NCI-H2171 (cell line): ENCODE data around the gene NHS.
A peak's percentile ranks its signal among the peaks of the same experiment; 100 is the strongest.

Experiments
- DNase-seq: peaks from one replicate; lab custom pipeline; 2025; lab: John Stamatoyannopoulos, UW

The NHS gene

DNA sequence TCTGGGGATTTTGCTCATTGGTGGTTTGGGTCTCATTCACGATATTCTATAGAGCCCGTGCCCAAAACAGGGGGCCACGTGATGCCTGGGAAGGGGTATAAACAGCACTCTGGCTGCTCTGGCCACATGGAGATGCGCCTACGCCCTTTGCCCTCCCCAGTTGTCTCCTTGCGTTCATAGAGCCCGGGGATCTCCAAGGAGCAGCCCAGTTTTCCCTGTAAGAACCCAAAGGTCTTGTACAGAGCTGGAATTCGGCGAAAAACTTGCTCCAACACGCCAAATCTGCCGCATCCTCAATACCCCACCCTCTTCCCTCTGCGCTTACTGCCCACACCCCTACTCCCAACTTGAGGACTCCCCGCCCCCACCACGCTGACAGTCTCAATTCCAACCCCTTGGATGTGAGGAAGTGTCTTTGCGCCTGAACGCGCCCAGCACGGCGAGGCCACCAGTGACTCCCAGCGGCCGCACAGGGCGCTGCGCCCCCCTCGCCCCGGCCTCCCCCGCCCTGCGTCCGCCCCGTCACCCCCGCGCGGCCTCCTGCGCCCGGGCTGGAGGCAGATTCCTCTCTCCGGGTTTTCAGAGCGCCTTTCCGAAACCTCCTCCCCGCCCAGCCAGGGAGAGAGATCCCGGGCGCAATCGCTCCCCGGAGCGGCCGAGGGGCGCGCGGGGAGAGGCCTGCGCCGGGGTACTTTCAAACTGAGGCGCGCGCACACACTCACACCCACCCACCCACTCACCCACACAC lies at the start of gene NHS:
TSS of gene NHS (plus strand) at position 582 of the 748 bp plus-strand sequence. CDS start 558 bp downstream, outside the sequence.
- DNase-seq = peak; percentile 62

DNA sequence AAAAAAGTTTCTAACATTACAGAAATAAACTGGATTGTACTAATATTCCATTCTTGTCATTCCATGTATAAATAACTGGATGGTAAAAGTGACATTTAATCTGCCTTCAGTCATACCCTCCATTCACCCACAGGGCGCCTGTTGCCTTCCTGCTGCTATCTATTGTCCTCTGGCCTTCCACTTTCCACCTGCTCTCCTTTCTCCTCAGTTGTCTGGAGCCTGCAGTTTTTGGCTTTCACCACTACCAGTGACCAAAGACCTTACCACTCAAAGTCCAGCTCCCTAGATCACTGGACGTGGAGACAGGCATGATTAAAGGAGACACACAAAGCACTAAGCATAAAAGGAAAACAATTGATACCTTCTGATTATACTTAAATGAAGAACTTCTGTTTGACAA lies 46.2 kb upstream of the NHS start:
- no peak for DNase-seq

DNA sequence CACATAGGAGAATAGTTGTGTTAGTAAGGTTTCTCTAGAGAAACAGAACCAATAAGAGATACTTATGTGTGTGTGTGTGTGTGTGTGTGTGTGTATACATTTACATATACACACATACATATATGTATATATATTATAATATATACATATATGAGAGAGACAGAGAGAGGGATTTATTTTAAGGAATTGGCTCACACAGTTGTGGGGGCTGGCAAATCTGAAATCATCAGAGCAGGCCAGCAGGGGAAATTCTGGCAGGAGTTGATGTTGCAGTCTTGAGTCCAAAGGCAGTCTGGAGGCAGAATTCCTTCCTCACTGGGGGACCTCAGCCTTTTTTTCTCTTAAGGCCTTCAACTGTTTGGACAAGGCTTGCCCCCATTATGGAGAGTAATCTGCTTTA lies 38.6 kb upstream of the NHS start:
- DNase-seq = no peak

DNA sequence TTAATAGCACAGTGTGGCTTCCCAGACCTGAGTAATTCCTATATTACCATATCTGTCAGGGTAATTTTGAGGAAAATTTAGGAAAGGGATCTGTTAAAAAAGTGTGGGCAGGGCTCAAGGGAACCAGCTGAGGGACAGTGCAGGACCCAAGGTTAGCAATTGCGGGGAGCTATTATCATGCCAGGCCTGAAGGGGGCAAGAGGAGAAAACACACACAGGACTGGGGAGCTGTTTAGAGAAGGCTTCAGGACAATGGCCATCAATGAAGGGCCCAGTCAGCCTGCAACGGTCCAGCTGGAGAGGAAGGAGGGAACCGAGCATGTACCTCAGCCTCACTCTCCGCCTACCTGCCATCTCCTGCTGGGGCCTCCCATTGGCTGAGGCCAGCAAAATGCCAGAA lies 19.0 kb upstream of the NHS start:
- no peak for DNase-seq

DNA sequence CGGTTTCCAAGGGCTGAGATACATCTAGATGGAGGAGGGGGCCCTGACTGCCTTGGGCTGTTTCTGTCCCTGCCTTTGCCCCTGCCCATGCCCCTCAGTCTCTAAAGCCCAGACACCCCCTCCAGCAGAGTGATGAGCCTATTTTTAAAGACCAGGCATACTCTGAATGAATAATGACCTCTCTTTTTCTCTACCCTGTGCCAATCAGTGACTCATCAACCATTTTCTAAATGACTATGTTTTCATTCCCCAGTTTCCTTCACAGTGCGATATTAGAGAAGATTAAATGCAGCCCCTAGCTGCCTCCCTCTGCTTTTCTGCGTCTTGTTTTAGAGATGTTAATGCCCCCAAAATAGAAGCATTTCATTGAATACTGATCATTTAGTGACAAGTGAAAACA lies 15.5 kb upstream of the NHS start:
- no peak for DNase-seq

DNA sequence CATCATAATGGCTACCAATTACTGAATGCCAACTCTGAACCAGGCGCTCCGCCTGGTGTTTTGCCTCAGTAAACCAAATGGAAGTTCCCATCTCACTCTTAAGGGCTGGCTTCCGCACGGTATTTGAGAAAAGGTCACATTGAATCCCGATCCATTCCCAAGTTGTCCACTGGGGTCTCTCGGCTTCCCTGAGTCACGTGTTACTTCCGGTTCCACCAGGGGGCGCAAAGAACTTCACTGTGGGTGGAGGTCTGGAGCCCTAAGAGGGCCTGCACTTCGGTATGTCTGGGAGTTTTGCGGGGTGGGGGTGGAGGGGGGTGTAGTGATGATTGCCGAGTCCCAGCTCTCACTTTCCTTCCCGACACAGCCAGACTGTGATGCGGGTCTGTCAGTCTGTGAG lies 13.4 kb upstream of the NHS start:
- DNase-seq = no peak

DNA sequence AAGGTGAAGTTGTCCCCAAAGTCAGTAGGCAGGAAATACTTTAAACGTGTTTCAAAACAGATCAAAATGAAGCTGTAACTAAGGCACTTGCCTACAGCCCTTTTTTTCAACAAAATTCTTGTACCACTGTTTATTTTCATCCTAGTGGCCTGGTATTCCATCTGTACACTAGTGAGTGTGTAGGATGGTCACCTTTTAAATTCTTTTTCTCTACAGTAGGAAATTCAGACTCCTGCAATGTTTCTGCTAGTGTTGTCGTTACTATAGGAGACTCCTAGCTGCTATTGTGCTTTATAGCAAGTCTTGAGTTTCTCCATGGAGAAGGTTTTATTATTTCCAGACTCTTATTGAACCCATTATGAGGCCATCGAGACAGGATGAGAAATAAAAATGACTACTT lies 7.0 kb upstream of the NHS start:
- DNase-seq = no peak

DNA sequence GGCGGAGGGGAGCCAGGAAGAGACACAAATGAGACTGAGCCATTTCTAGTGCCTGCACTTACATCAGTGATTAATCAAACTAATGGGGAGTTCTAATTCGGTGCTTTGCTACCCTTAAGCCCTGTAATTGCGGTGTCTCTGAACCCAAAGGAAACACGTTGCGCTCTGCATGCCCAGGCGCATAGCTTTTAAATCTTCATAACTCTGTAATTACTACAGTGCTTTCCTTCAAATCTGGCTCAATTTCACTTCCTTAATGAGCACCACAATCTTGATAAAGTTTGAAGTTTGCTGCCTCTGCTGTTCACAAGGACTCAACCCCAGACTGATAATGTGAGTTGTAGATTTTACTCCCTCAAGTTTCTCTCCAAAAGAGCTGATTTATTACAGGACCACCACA lies 5.7 kb upstream of the NHS start:
- no peak for DNase-seq

DNA sequence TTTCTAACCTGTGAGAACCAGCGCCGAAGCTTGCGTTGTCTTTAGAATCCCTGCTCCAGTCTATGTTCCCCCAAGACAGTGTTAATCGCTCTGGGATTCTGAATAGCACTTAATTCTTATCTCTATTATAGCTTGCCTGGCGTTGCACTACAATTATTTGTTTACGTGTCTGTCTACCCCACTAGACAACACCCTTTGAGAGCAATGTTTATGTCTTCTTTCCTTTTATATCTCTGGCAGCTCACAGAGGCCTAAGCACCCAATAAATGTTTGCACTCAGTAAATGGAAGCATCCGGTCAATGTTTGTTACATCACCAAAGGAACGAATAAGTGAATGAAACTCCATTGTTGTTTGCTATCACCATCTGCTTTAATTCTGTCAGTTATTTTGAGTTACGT lies 4.8 kb upstream of the NHS start:
- DNase-seq = no peak

DNA sequence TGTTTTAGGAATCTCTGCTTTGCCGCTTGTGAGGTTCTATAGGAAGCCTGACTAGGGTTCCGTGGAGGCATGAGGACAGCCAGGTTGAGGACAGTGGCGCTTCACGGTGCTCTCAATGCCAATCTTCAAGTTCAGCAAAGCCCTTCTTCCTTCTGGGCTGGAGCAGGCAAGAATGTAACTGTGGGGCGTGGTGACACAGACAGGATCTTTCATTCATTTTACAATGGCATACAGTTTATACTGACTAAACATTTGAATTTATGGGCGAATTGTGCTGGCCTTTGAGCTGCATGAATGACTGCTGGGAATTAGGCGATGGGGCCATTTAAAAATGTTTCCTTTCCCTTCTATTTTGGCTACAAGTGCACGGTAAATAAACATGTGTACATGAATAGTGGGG lies 2.9 kb upstream of the NHS start:
- no peak for DNase-seq

DNA sequence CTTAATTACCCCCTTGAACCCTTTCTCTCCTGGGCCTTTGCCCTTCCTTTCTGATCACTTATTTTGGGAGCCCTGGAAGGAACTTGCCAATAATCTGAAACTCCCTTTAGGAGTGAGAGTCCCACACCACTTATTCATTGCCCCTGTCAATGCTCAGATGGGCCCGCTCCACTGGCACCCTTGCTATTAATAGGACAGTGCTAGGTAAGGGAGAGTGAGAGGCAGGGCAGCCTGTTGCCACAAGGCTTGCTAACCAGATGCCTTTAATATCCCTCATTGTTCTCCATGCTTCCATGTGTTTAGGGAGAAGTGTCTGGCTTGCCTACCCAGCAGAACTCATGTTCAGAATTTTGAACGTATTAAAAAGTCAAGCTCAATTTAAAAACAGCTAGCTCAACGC lies 1.7 kb upstream of the NHS start:
- DNase-seq = no peak

DNA sequence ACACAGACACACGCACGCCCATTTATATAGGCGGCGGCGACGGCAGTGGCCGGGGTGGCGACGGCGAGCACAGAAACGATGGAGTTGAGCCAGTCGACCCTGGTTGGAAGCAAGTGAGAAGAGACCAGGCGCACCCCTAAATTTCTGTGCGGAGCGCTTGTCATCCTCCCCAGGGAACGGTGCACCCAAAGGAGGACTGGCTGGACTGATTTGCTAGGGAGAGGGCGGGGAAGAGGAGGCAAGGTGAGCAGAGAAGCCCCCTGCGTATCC lies 302 bp downstream of the NHS start:
- no peak for DNase-seq

DNA sequence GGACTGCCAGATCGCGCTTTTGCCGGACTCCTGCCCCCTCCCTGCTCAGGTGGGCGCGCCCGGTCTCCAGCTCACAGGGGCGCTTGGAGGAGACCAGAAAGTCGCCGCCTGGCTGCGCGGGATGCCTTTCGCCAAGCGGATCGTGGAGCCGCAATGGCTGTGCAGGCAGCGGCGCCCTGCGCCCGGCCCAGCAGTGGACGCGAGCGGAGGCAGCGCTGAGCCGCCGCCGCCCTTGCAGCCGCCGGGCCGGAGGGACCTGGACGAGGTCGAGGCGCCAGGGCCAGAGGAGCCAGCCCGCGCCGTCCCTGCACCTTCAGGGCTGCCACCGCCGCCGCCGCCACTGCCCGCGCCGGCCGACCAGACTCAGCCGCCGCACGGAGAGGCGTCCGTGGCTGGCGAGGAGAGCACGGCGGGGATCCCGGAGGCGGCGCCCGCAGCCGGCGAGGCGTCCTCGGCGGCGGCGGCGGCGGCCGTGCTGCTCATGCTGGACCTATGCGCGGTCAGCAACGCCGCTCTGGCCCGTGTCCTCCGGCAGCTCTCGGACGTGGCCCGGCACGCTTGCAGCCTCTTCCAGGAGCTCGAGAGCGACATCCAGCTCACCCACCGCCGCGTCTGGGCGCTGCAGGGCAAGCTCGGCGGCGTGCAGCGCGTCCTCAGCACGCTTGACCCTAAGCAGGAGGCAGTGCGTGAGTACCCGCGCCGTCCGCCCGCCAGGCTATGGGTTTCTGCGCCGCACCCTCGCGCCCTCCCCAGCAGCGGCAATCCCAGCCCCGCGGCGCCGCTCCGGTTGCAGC lies 834 bp downstream of the NHS start:
- DNase-seq = no peak

DNA sequence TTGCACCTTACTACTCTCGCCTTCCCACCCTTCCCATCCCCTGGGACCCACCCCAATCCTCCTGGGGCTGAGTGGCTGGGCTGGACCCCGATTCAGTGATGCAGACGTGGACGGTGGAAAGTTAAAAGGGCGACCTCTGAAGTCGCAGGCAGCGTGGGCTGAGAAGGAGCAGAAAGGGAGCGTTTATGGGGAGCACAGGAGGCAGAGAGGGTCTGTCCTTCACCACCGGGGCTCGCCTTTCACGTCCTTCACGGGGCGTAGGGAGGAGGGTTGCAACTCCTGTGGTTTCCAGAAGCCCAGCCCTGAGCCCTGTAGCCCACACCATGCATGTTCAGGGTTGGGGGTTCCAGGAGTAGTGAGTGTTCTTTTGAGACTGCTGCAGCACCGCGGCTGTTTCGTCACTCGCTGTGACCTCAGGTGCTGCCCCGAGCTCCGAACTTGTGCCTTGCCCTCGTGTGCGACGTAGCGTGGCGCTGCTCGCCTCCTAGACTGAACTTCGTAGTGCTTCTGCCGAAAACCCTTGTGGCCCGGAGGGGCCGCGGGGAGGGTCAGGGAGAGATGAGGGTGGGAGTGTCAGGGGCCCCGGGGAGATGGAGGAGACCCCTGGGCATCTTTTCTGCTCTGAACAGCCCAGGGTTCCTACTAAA lies 1.6 kb downstream of the NHS start:
- no peak for DNase-seq

DNA sequence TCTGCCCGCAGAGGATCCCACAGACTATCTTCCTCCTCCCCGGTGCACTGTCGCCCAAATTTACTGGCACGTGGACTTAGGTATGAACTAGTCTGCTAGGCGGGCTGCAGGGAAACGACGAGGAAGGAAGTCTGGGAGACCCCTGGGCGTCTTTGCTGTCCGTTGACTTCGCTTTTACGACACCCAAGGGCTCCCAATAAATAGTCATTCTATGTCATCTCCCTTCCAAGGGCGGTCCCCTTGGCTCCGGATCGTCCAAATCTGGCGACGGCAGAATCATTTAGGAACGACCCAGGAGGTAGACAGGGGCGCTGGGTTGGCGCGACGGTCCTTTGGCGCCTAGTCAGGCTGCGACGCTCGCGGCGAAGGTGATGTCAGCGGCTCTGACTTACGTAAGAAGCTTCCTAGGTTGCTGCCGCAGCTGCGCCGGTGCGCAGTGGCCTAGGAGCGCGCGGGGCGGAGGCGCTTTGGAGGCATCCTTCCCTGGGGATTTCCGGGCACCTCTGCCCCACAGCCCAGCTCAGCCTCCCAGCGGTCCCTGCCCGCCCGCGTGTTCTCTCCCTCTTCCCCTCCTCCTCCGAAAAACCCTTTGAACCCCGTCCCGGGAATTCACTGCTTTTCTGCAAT lies 2.2 kb downstream of the NHS start:
- peak; percentile 14 for DNase-seq

DNA sequence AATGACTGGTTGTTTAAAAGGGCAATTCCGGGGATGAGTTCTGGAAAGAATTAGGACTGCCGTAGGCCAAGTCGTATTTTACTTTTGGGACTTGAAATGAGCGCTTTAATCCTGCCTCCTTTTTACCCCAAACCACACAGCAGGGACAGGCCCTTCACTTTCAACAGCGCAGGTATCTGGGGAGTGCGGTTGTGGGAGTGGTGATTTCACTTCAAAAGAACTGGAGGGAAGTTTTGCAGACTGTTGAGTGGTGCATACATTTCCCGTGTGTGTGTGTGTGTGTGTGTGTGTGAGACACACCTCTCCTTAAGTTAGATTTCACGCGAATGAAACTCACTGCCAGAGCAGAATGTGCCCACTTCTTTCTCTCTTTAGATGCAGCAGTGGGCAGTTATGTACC lies 2.8 kb downstream of the NHS start:
- no peak for DNase-seq

DNA sequence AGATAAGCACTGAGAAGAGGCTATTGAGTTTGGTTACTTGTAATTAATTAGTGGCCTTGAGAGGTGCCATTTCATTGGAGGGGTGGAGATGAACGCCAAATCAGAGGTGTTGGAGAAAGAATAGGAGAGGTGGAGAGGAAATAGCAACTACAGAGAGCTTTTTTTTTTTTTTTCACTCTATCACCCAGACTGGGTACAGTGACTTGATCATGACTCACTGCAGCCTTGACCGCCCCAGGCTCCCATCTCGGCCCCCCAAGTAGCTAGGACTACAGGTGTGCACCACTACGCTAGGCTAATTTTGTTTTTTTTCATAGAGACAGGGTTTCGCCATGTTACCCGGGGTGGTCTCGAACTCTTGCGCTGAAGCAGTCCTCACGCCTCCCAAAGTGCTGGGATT lies 5.2 kb downstream of the NHS start:
- no peak for DNase-seq

DNA sequence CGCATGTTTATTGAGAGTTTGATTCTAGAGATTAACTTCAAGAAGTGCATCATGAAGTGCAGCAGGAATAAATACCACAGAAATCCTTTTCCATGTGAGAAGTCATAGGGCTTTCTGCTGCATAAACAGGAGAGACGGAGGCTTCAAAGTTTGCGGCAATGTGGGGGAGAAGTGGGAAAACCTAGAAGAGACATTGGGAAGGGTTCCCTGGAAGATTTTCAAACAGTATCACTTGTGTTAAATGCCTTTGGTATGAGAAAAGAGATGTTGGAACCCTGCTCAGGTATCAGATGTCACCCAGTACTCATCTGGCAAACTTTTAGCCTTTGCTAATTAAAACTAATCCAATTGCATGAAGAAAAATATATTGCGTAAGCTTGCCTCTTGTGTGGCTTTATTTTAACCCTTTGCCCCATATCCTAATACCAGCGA lies 15.4 kb downstream of the NHS start:
- no peak for DNase-seq

DNA sequence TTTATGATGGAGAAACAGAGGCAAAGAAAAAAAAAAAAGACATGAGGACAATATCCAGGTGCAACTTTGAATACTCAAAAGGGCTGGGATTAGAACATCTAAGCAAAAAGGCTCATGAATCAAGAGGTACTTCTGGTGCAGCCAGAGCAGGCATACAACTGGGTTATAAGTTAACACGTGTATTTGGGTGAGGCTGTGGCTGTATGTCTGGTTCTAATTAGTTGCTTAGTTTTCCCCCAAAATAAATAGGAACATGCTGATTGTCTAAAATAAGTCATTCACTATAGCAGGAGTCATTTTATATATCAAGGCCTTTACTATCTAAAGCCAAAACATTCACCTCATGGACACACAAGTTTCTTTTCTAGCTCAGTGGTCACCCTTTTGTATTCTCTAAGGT lies 20.2 kb downstream of the NHS start:
- no peak for DNase-seq

DNA sequence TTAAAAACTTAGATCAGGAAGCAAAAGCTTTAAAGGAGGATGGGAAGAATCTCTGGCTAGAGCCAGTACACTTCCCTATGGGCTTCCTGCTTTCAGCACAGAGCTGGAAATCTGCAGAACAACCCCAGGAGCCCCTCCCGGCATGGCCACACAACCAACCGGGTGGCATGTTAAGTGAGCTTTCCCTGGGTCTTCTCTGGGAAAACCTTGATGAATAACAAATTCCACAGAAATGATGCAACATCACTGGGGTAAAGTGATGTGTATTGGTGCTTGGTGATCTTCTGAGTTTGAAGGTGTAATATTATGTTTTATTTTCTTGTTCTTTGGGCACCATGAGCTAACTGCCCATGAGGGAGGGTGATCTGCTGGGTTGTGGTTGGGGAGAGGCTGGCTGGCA lies 22.1 kb downstream of the NHS start:
- DNase-seq = no peak

DNA sequence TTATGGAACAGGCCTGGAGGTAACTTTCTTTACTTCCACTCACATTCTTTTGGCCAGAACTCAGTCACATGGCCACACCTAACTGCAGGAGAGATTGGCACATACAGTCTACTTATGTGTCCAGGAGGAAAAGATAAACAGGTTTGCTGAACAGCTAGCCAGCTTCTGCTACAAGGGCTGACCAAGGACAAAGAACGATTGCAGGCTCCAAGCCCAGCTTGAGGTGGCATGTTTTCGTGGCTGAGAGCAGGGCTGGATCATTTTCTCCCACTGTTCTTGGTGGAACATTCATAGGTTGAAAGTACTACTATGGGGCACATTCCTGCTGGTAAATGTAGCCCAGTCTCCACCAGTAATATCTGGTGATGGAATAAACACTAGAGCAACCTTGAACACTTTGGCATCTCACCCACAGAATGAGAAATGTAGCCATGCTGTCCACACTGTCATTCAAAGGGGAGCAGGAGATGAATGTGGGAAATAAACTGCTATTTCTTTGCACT lies 28.2 kb downstream of the NHS start:
- no peak for DNase-seq

DNA sequence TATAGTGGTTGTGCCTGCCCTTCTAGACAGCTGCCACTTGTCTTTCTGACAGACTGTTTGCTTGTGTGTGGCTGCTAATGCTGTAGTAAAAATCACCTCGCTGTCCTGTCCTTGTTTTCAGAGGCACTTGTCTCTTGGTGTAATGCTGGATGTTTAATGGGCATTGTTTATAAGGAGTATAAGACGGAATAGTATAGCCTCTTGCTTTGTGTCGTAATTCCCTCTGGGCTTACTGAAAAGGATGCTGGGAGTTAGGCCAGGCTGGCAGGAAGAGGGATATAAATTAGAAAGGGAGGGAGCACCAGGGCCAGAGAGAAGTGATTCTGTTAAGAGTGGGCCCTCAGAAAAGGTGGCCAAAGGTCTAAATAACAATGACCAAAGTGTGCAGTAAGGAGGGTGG lies 29.0 kb downstream of the NHS start:
- no peak for DNase-seq
